HG02642 (cell line): Measurements from ENCODE around the gene CASP10.
A peak's percentile ranks its signal among the peaks of the same experiment; 100 is the strongest.
"Not testable (repeated sequence)": the region's sequence is repeated elsewhere in the genome, so short reads cannot be mapped to it uniquely, and the experiment has no call there.

Source experiments
- ATAC-seq: cut with Tn5 transposase; IDR thresholded peaks from one replicate; pipeline ENCODE4 v1.9.1; 2021; ENCODE audit warnings: mild to moderate bottlenecking; ENCODE audit not compliant: unreplicated experiment, poor library complexity

The CASP10 gene, protein sequence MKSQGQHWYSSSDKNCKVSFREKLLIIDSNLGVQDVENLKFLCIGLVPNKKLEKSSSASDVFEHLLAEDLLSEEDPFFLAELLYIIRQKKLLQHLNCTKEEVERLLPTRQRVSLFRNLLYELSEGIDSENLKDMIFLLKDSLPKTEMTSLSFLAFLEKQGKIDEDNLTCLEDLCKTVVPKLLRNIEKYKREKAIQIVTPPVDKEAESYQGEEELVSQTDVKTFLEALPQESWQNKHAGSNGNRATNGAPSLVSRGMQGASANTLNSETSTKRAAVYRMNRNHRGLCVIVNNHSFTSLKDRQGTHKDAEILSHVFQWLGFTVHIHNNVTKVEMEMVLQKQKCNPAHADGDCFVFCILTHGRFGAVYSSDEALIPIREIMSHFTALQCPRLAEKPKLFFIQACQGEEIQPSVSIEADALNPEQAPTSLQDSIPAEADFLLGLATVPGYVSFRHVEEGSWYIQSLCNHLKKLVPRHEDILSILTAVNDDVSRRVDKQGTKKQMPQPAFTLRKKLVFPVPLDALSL

GRCh38 chr2:201182650-201183364 lies at the start of gene CASP10:
Gene CASP10 (plus strand): TSS chr2:201183141. CDS start chr2:201185778, 2,637 bp downstream.
- peak; percentile 68 for ATAC-seq

DNA sequence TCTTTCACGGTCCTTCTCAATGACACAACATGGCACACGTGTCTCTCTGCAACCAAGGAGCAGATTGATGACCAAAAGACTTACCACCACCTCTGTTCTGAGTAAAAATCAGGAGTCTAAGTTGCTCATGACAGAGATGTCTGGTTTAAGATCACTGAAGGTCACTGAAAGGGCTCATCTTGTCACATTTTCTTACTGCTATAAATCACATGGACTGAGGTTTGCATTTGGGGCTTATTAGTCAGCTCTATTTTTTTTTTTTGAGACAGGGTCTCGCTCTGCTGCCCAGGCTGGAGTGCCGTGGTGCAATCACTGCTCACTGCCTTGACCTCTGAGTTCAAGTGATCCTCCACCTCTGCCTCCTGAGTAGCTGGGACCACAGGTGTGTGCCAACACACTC lies 47.6 kb upstream of the CASP10 start:
- no peak for ATAC-seq

GRCh38 chr2:201136889-201137321 lies 46.0 kb upstream of the CASP10 start:
- ATAC-seq = no peak

- no peak for ATAC-seq
Observed at GRCh38 chr2:201137505-201138400, 45.2 kb upstream of the CASP10 start.

GRCh38 chr2:201138401-201138970 lies 44.5 kb upstream of the CASP10 start:
- ATAC-seq = no peak

DNA sequence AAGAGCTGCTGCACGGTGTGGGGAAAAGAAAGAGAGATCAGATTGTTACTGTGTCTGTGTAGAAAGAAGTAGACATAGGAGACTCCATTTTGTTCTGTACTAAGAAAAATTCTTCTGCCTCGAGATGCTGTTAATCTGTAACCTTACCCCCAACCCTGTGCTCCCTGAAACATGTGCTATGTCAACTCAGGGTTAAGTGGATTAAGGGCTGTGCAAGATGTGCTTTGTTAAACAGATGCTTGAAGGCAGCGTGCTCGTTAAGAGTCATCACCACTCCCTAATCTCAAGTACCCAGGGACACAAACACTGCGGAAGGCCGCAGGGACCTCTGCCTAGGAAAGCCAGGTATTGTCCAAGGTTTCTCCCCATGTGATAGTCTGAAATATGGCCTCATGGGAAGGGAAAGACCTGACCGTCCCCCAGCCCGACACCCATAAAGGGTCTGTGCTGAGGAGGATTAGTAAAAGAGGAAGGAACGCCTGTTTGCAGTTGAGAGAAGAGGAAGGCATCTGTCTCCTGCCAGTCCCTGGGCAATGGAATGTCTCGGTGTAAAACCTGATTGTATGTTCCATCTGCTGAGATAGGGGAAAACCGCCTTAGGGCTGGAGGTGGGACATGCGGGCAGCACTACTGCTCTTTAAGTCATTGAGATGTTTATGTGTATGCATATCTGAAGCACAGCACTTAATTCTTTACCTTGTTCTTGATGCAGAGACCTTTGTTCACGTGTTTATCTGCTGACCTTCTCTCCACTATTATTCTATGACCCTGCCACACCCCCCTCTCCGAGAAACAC lies 43.8 kb upstream of the CASP10 start:
- not testable (repeated sequence) for ATAC-seq

DNA sequence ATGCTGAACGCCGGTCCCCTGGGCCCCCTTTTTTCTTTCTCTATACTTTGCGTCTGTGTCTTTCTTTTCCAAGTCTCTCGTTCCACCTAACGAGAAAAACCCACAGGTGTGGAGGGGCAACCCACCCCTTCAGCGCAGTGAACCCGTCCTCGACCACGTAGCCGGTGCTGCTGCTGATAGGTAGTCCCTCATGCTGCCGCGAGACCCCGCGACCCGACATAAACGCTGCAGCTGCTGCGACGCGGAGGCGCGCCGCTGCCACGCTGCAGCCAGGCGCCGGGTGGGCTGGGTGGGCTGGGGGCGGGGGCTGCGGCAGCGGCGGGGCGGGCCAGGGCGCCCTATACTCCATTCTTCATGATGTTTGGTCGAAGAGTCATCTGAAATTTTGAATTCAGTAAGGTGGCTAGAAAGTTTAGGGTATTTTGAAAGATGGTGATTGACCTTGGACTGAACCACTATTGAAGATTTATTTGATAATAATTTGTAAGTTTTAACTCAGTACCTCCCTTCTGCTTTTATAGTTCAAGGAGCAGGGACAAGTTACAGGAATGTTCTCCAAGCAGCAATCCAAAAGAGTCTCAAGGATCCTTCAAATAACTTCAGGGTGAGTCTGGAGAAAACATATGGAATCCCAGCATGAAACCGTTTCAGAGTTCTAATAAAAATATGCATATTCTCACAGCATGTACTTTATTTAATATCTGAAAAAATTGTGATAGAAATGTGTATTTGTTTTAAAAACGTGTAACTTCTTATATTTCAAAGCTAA lies 42.9 kb upstream of the CASP10 start:
- no peak for ATAC-seq

GRCh38 chr2:201144101-201145051 lies 38.6 kb upstream of the CASP10 start:
- no peak for ATAC-seq

DNA sequence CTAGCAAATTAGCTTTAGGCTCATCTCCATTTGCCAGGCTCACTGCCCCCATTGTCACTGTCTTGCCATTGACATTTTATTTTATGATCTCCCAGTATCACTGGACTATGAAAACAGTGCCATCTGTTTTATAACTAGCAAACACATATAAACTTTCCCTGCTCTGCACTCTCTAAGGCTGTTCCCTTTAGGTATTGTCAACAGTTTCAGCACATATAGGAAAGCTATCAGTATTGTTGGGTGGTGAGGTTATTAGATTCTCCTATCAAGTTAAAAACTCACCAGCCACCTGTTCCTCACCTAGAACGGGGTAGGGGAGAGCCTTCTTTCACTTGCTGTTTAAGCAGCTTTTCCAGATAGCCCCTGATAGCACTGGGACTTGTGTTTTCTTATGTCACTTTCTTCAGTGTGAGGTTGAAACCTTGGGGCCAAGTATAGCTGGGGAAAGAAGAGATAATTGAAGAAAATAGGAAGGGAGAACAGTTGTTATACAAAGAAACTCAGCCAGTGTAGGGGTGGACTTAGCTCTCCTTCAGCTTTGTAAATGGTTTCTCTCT lies 34.4 kb upstream of the CASP10 start:
- no peak for ATAC-seq

- no peak for ATAC-seq
Observed at GRCh38 chr2:201149064-201149820, 33.7 kb upstream of the CASP10 start.

DNA sequence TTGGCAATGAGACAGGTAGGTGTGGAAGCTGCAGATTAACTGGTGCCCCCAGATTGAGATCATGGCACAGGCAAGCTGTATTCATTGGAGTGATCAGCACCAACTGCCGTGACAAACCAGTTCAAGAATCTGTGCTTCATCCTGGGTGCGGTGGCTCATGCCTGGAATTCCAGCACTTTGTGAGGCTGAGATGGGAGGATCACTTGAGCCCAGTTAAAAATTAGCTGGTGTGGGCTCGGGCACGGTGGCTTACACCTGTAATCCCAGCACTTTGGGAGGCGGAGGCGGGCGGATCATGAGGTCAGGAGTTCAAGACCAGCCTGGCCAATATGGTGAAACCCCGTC lies 33.1 kb upstream of the CASP10 start:
- not testable (repeated sequence) for ATAC-seq

GRCh38 chr2:201150454-201151020 lies 32.4 kb upstream of the CASP10 start:
- no peak for ATAC-seq

DNA sequence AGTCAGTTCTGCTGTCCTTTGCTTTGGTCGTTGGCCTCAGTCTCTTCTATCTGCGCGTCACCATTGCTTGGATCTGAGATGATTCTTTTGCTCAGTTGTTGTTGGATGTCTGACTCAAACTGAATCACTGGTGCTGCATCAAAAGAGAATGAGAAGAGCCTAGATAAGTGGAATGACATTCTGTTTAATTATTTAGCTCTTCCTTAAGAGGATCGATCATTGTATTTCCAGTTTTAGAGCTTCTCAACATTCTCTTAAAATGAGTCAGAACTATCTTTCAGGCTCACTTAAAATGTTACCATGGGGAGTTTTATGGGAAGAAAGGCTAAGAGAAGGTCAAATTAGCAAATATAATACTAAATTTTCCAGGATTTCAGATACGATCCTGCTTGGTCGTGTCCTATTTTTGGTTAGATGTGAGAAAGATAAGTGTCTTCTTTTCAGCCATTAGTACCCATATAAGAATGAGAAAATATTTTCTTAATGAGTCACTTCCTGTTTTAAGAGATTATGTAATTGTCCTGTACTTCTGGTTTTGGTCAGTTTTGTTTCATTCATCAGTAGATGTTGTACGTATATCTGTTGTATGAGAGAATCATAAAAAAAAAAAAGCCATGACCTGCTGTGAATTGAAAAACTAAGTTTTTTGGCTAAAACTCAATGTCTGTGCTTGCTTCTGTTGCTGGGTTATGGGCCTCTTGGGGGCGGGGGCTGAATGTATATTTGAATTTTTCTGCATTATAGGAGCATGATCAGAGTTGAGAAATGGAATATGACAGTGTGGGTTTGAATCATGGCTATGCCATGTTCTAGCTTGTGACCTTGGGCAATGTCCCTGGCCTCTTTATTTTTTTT lies 31.6 kb upstream of the CASP10 start:
- ATAC-seq = peak; percentile 54

- no peak for ATAC-seq
Observed at GRCh38 chr2:201152517-201152916, 30.4 kb upstream of the CASP10 start.
